DOHH2 (cell line): Measurements from ENCODE around the gene TBC1D2.

Experiments used
- H3F3A ChIP-seq: fragments of 200-600 bp; sonication (generic), shearing (Covaris generic); 2 replicates; pipeline ENCODE4 v1.6.0; 2016; ENCODE audit warnings: antibody characterized with exemption, mild to moderate bottlenecking; ENCODE audit not compliant: control insufficient read depth, insufficient read depth
- H3K27ac ChIP-seq: fragments of 200-600 bp; sonication (generic); 2 replicates; pipeline ENCODE4 v1.5.1; 2014; ENCODE audit warnings: low read depth, mild to moderate bottlenecking, low read length, moderate library complexity
- H3K27me3 ChIP-seq: fragments of 200-600 bp; sonication (generic); 2 replicates; pipeline ENCODE4 v1.6.1; 2014; ENCODE audit warnings: mild to moderate bottlenecking, low read length, mixed read lengths; ENCODE audit not compliant: control insufficient read depth
- H3K36me3 ChIP-seq: fragments of 200-600 bp; sonication (generic); 2 replicates; pipeline ENCODE4 v1.6.1; 2014; ENCODE audit warnings: mild to moderate bottlenecking, low read length, moderate library complexity, mixed read lengths; ENCODE audit not compliant: control insufficient read depth
- H3K4me1 ChIP-seq: fragments of 200-600 bp; sonication (generic); 2 replicates; pipeline ENCODE4 v1.6.1; 2014; ENCODE audit warnings: mild to moderate bottlenecking, low read length, mixed read lengths; ENCODE audit not compliant: control insufficient read depth
- H3K4me2 ChIP-seq: fragments of 200-600 bp; sonication (generic); 2 replicates; pipeline ENCODE4 v1.6.0; 2014; ENCODE audit warnings: mild to moderate bottlenecking, low read length, moderate library complexity
- H3K4me3 ChIP-seq: fragments of 200-600 bp; sonication (generic); 2 replicates; pipeline ENCODE4 v1.5.1; 2014; ENCODE audit warnings: mild to moderate bottlenecking, low read length, mixed read lengths
- H3K79me2 ChIP-seq: fragments of 200-600 bp; sonication (generic); 2 replicates; pipeline ENCODE4 v1.6.1; 2014; ENCODE audit warnings: mild to moderate bottlenecking, low read length, mixed read lengths; ENCODE audit not compliant: control insufficient read depth
- H3K9me2 ChIP-seq: fragments of 200-600 bp; sonication (generic); replicated peaks from 2 replicates; pipeline ENCODE4 v1.6.1; 2014; ENCODE audit warnings: mild to moderate bottlenecking, low read length, mixed read lengths; ENCODE audit not compliant: control insufficient read depth
- H3K9me3 ChIP-seq: fragments of 200-600 bp; sonication (generic); 2 replicates; pipeline ENCODE4 v1.6.1; 2014; ENCODE audit warnings: antibody characterized with exemption, low read length, mixed read lengths; ENCODE audit not compliant: control insufficient read depth, insufficient read depth
- H4K20me1 ChIP-seq: fragments of 200-600 bp; sonication (generic); 2 replicates; pipeline ENCODE4 v1.6.0; 2014; ENCODE audit warnings: low read depth, mild to moderate bottlenecking, antibody characterized with exemption, low read length, moderate library complexity; ENCODE audit not compliant: control insufficient read depth, insufficient read depth
- EZH2phosphoT487 ChIP-seq: fragments of 200-600 bp; sonication (generic); IDR thresholded peaks from 2 replicates; pipeline ENCODE4 v1.6.1; 2017; ENCODE audit warnings: borderline replicate concordance, mild to moderate bottlenecking, antibody characterized with exemption, low read length, moderate library complexity, mixed read lengths
- TF ChIP-seq, protein P1 (sequence below): fragments of 200-600 bp; sonication (generic); IDR thresholded peaks from one replicate; pipeline ENCODE4 v1.5.1; 2014; ENCODE audit warnings: antibody characterized with exemption, mild to moderate bottlenecking, low read depth, low read length; ENCODE audit not compliant: poor library complexity, severe bottlenecking

Gene TBC1D2

DNA sequence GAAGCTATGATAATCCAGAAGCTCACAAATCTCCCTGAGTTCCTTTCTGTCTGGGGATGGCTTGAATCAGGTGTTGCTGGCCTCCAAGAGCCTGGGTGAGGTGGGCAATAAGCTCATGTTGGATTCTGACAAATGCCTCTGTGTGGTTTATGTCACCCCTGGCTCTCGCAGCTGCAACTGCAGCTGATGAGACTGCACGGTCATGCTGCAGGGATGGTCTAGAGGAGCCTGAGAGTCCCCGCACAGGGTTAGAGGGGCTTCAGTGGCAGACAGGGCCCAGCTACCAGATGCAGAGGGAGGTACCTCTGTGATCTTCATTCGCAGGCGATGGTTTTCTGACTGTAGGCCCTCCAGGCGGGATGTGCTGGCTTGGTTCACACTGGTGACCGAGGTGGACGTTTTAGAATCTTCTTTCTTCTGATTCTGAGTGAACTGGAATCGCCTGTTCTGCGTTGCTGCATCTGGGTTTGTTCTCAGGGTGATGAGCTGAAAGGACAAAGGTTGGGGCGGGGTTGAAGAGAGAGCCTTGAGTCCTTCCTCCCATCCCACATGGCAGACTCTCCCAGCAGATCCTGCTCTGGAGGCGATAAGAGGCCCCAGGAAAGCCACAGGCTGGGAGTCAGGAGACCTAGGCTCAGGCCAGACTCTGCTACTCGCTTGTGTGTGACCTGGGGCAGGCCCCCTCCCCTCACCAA lies 47.6 kb upstream of the TBC1D2 start:
- H3F3A ChIP-seq, result no peaks in the 10 kb centered on the region
- H3K9me2 ChIP-seq, result no peaks in the 10 kb centered on the region
- no peaks in the 10 kb centered on the region for H3K79me2 ChIP-seq
- no peak overlapping the region for H3K4me3 ChIP-seq
- no peaks in the 10 kb centered on the region for H3K27me3 ChIP-seq
- no peaks in the 10 kb centered on the region for H3K36me3 ChIP-seq
- H3K4me2 ChIP-seq, result no peak overlapping the region
- H3K4me1 ChIP-seq, result no peaks in the 10 kb centered on the region
- H3K9me3 ChIP-seq, result no peaks in the 10 kb centered on the region
- TF ChIP-seq, protein P1, sequence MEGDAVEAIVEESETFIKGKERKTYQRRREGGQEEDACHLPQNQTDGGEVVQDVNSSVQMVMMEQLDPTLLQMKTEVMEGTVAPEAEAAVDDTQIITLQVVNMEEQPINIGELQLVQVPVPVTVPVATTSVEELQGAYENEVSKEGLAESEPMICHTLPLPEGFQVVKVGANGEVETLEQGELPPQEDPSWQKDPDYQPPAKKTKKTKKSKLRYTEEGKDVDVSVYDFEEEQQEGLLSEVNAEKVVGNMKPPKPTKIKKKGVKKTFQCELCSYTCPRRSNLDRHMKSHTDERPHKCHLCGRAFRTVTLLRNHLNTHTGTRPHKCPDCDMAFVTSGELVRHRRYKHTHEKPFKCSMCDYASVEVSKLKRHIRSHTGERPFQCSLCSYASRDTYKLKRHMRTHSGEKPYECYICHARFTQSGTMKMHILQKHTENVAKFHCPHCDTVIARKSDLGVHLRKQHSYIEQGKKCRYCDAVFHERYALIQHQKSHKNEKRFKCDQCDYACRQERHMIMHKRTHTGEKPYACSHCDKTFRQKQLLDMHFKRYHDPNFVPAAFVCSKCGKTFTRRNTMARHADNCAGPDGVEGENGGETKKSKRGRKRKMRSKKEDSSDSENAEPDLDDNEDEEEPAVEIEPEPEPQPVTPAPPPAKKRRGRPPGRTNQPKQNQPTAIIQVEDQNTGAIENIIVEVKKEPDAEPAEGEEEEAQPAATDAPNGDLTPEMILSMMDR, result no peak
- TF ChIP-seq EZH2phosphoT487, result no peak
- no peaks in the 10 kb centered on the region for H4K20me1 ChIP-seq
- no peak overlapping the region for H3K27ac ChIP-seq

DNA sequence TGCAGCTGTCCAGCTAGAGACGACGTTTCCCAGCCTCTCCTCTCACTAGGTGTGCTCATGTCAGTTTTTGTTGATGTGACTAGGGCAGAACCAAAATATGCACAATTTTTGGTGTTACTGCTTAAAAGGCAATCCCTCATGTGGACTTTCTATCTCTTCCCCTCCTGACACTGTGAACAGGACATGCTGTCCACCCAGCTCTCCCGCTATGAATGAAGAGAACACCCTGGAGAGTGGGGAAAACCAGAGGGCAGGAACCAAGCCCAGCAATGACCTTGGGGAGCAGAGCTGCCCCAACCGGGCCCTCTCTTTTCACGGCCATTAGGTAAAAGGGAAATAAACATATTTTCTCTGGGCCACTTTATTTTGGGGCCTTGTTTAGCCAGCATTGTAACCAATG lies 46.7 kb upstream of the TBC1D2 start:
- TF ChIP-seq EZH2phosphoT487, result no peak
- TF ChIP-seq, protein P1, result no peak
- Histone ChIP-seq H3K4me1 (no peaks in the 10 kb centered on the region), H3K79me2 (no peaks in the 10 kb centered on the region), H3K9me2 (no peaks in the 10 kb centered on the region), H3K9me3 (no peaks in the 10 kb centered on the region), H3K4me2 (no peak overlapping the region), H3K27ac (no peak overlapping the region), H3F3A (no peaks in the 10 kb centered on the region), H3K27me3 (no peaks in the 10 kb centered on the region), H4K20me1 (no peaks in the 10 kb centered on the region), H3K36me3 (no peaks in the 10 kb centered on the region), H3K4me3 (no peak overlapping the region)

DNA sequence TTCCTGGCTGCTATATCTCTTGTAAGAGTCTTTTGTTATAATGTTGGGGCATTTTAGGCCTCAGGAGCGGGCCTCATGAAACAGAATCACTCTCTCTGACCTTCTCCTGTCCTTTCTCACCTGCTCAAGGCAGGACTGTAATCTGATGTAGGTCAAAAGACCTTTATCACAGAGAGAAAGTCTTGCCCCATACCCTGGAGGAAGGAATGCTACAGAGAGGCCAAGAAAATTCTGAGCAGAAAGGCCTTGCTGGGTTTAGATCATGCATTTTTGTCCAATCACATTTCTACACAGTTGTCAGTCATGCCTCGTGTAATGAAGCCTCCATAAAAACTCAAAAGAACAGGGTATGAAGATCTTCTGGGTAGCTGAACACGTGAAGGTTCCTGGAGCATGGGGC lies 45.2 kb upstream of the TBC1D2 start:
- no peaks in the 10 kb centered on the region for H3K4me1 ChIP-seq
- H3K79me2 ChIP-seq, result no peaks in the 10 kb centered on the region
- no peaks in the 10 kb centered on the region for H3K36me3 ChIP-seq
- H3K4me3 ChIP-seq, result no peak overlapping the region
- no peaks in the 10 kb centered on the region for H3K9me2 ChIP-seq
- no peaks in the 10 kb centered on the region for H3F3A ChIP-seq
- H3K4me2 ChIP-seq, result no peak overlapping the region
- no peaks in the 10 kb centered on the region for H4K20me1 ChIP-seq
- H3K27ac ChIP-seq, result no peak overlapping the region
- TF ChIP-seq, protein P1, result no peak
- no peak for TF ChIP-seq EZH2phosphoT487
- H3K9me3 ChIP-seq, result no peaks in the 10 kb centered on the region
- H3K27me3 ChIP-seq, result no peaks in the 10 kb centered on the region
